PFSK-1 (cell line): ENCODE measurements around the gene TMEM132D.

Experiments
- FOXP2 ChIP-seq: optimal IDR thresholded peaks from 2 replicates; pipeline ENCODE3; 2011; ENCODE audit warnings: borderline replicate concordance, control low read depth, inconsistent platforms; ENCODE audit not compliant: insufficient read depth; ENCODE audit errors: extremely low read length, extremely low read depth
- POLR2AphosphoS5 ChIP-seq: IDR thresholded peaks from 2 replicates; pipeline ENCODE4 v1.6.1; 2012; ENCODE audit warnings: low read depth, mild to moderate bottlenecking, control low read depth, low read length, moderate library complexity
- REST ChIP-seq, 2 experiments: IDR thresholded peaks; 2 replicates each; pipeline versions ENCODE4 v1.6.1 to v1.8.0; 2011 to 2012; ENCODE audit warnings: low read depth in 2 of 2, low read length in 2 of 2, control low read depth in 1 of 2, inconsistent platforms in 1 of 2, mild to moderate bottlenecking in 1 of 2, moderate library complexity in 1 of 2; ENCODE audit not compliant: insufficient read depth in 1 of 2
- SIN3A ChIP-seq: IDR thresholded peaks from 2 replicates; pipeline ENCODE4 v1.6.1; 2012; ENCODE audit warnings: mild to moderate bottlenecking, low read length, moderate library complexity, borderline replicate concordance; ENCODE audit not compliant: insufficient read depth
- TAF1 ChIP-seq: IDR thresholded peaks from 2 replicates; pipeline ENCODE4 v1.6.1; 2012; ENCODE audit warnings: low read length, control low read depth, borderline replicate concordance; ENCODE audit not compliant: insufficient read depth

DNA sequence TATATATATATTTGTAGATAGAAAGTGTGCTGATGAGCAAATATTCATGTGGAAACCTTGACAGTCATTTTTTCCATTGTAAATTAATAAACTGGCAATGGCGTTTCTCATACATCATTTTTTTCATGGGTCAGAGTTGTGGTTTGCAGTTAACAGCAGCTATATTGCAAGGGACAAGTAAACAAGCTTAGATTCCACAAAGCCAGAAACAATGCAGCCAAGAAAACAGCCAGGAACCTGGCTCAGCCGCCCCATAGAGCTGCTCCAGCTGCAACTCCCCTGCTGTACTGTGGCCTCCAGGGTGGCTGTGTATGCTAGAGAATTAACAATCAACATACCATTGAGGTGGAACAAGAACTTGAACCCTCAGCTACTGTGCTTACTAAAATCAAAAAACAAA lies 298.2 kb downstream of the TMEM132D start:
- TF ChIP-seq POLR2AphosphoS5 (no peak), REST (IDR thresholded peaks at IDR 0.05; ENCODE audit: insufficient read depth in 1 of 2, low read depth in 2 of 2, low read length in 2 of 2) (no peak), TAF1 (no peak), SIN3A (no peak), FOXP2 (no peak)
